Endothelial cell of umbilical vein (primary cell): Measurements from ENCODE around the gene PLA2G6. TPM values are rescaled to one million over a fixed set of nuclear protein-coding genes. Genes with fewer than 3 reads are reported as not detected.

Experiments
- BruUV-seq: library from RNA; stranded (reverse); fragments of 400-500 nt; replicated peaks from 2 replicates; lab custom pipeline; 2021; lab: Mats Ljungman, UMichigan
- CTCF ChIA-PET: fragments of 300-600, 350-600 bp; sonication (Branson Sonifier 250); formaldehyde crosslinking; loops from one replicate; lab custom pipeline; 2021; ENCODE audit warnings: antibody characterized with exemption, inconsistent platforms; lab: Charles Lee
- POLR2A ChIA-PET: fragments of 300-600, 350-600 bp; sonication (Branson Sonifier 250); formaldehyde crosslinking; loops from one replicate; lab custom pipeline; 2021; ENCODE audit warnings: antibody characterized with exemption, inconsistent platforms; lab: Charles Lee
- DNase-seq: peaks from one replicate; pipeline ENCODE4 v3.0.0-alpha.2; 2011; ENCODE audit warnings: low read depth, low spot score
- FAIRE-seq: peaks from 2 replicates; lab custom pipeline; 2011; peaks lifted over from hg19 to GRCh38; lab: Jason Lieb, UNC
- H2AFZ ChIP-seq: 2 replicates; pipeline ENCODE4 v1.6.0; 2012; ENCODE audit warnings: low read depth, low read length, control low read depth, inconsistent platforms
- H3K27ac ChIP-seq: 2 replicates; pipeline ENCODE4 v1.5.1; 2011; ENCODE audit warnings: low read depth, mild to moderate bottlenecking, control low read depth, low read length, moderate library complexity; ENCODE audit not compliant: insufficient read depth
- H3K27me3 ChIP-seq, 2 experiments: 2 replicates each; pipeline versions ENCODE4 v1.6.0 to v1.6.1; 2011; ENCODE audit warnings: low read length in 2 of 2, mixed read lengths in 1 of 2; ENCODE audit not compliant: control insufficient read depth in 2 of 2, insufficient read depth in 2 of 2
- H3K36me3 ChIP-seq, 2 experiments: 2 replicates in 1 of 2; 3 replicates in 1 of 2; pipeline ENCODE4 v1.5.1; 2011; ENCODE audit warnings: low read length in 2 of 2, mild to moderate bottlenecking in 1 of 2, moderate library complexity in 1 of 2; ENCODE audit not compliant: control insufficient read depth in 2 of 2, insufficient read depth in 2 of 2; ENCODE audit errors: extremely low read depth in 1 of 2
- H3K4me1 ChIP-seq: 3 replicates; pipeline ENCODE4 v1.5.1; 2011; ENCODE audit warnings: mild to moderate bottlenecking, low read length; ENCODE audit not compliant: control insufficient read depth, insufficient read depth; ENCODE audit errors: extremely low read depth
- H3K4me2 ChIP-seq: 2 replicates; pipeline ENCODE4 v1.6.1; 2011; ENCODE audit warnings: low read length, control low read depth, mixed read lengths; ENCODE audit not compliant: insufficient read depth
- H3K4me3 ChIP-seq, 3 experiments: fragments of 200-600 bp in 1 of 3; sonication (generic), shearing (Covaris generic) in 1 of 3; replicated peaks in 1 of 3; 2 replicates each; pipeline ENCODE4 v1.5.1; 2011 to 2016; ENCODE audit warnings: control low read depth in 3 of 3, low read length in 3 of 3, mild to moderate bottlenecking in 2 of 3, inconsistent platforms in 1 of 3, low read depth in 1 of 3, moderate library complexity in 1 of 3; ENCODE audit not compliant: insufficient read depth in 1 of 3
- H3K79me2 ChIP-seq: 2 replicates; pipeline ENCODE4 v1.6.0; 2012; ENCODE audit warnings: low read length, inconsistent platforms; ENCODE audit not compliant: control insufficient read depth, insufficient read depth
- H3K9ac ChIP-seq: replicated peaks from 2 replicates; pipeline ENCODE3; 2011; ENCODE audit warnings: low read length, control low read depth; ENCODE audit not compliant: insufficient read depth; ENCODE audit errors: extremely low read depth
- H3K9me1 ChIP-seq: replicated peaks from 3 replicates; pipeline ENCODE4 v1.6.0; 2011; ENCODE audit warnings: mild to moderate bottlenecking, low read length; ENCODE audit not compliant: control insufficient read depth, insufficient read depth; ENCODE audit errors: extremely low read depth
- H3K9me3 ChIP-seq: replicated peaks from 2 replicates; pipeline ENCODE4 v1.5.1; 2012; ENCODE audit warnings: low read length, inconsistent platforms; ENCODE audit not compliant: control insufficient read depth, insufficient read depth
- H4K20me1 ChIP-seq: replicated peaks from 2 replicates; pipeline ENCODE3; 2011; ENCODE audit warnings: mild to moderate bottlenecking, low read length; ENCODE audit not compliant: control insufficient read depth, insufficient read depth; ENCODE audit errors: extremely low read depth
- CTCF ChIP-seq, 2 donors: IDR thresholded peaks; 1 replicate in 1 of 2; 2 replicates in 1 of 2; pipeline ENCODE4 v1.5.1; 2011; ENCODE audit warnings: low read length in 2 of 2, mild to moderate bottlenecking in 2 of 2, moderate library complexity in 2 of 2, control low read depth in 1 of 2, inconsistent platforms in 1 of 2, low read depth in 1 of 2; ENCODE audit not compliant: insufficient read depth in 1 of 2; ENCODE audit errors: extremely low read depth in 1 of 2
- EZH2 ChIP-seq: IDR thresholded peaks from 2 replicates; pipeline ENCODE4 v1.6.1; 2012; ENCODE audit warnings: borderline replicate concordance, low read depth, mild to moderate bottlenecking, moderate library complexity, low read length, inconsistent platforms; ENCODE audit not compliant: severe bottlenecking
- FOS ChIP-seq: IDR thresholded peaks from 2 replicates; pipeline ENCODE4 v1.6.1; 2011; ENCODE audit warnings: mild to moderate bottlenecking, low read length, moderate library complexity, borderline replicate concordance; ENCODE audit not compliant: insufficient read depth
- GATA2 ChIP-seq: IDR thresholded peaks from 2 replicates; pipeline ENCODE4 v1.7.0; 2011; ENCODE audit warnings: low read depth, mild to moderate bottlenecking, moderate library complexity, mixed read lengths, low read length; ENCODE audit not compliant: insufficient read length, insufficient read depth
- JUN ChIP-seq: IDR thresholded peaks from 2 replicates; pipeline ENCODE4 v1.6.1; 2011; ENCODE audit warnings: borderline replicate concordance, low read depth; ENCODE audit not compliant: insufficient read length, insufficient read depth
- MAX ChIP-seq: IDR thresholded peaks from 2 replicates; pipeline ENCODE4 v1.6.1; 2011; ENCODE audit not compliant: insufficient read depth, insufficient read length
- MYC ChIP-seq: IDR thresholded peaks from one replicate; pipeline ENCODE4 v1.6.1; 2011; ENCODE audit warnings: mild to moderate bottlenecking, low read depth, low read length
- POLR2A ChIP-seq: IDR thresholded peaks from 2 replicates; pipeline ENCODE4 v1.6.1; 2012; ENCODE audit warnings: low read depth, mild to moderate bottlenecking, control low read depth, low read length
- POLR2AphosphoS5 ChIP-seq: IDR thresholded peaks from 2 replicates; pipeline ENCODE4 v1.6.1; 2012; ENCODE audit warnings: low read depth, mild to moderate bottlenecking, control low read depth, low read length, moderate library complexity; ENCODE audit not compliant: insufficient read depth
- dilution Hi-C: fragments of 300-500 bp; cut with MboI; formaldehyde crosslinking; loops from one replicate; pipeline ENCODE4 v1.15.0; 2019; ENCODE audit warnings: low sequenced_read_pairs; ENCODE audit not compliant: extremely low pct_ligation_motif_present
- intact Hi-C: fragments of 100-400 bp; cut with micrococcal nuclease; formaldehyde crosslinking; loops from one replicate; pipeline ENCODE4 v1.10.0; 2022
- polyA plus RNA-seq, 4 experiments: library from polyadenylated mRNA; depleted of rRNA in 3 of 4; stranded (reverse) in 3 of 4; unstranded in 1 of 4; fragments of >200 nt; gene quantifications; 2 replicates each; pipeline versions ENCODE4 v1.2.1 to v1.2.3, GENCODE V29; 2011 to 2012; ENCODE audit warnings: missing spikeins in 1 of 4
- total RNA-seq: library from RNA; stranded (reverse); gene quantifications from 2 replicates; pipeline ENCODE4 v1.2.3, GENCODE V29; 2021

The PLA2G6 gene
- total and polyA plus RNA-seq, 2 donors (not counting 3 experiments of a cell fraction or from before 2014, with no cell fraction given), result 6.6 to 10.3 TPM

- Histone ChIP-seq H2AFZ (no peak overlapping the region), H3K9ac (no peak overlapping the region), H3K36me3 (no peaks in the 10 kb centered on the region), H3K9me3 (no peaks in the 10 kb centered on the region), H3K27me3 (peaks cover 9 to 12% of the 10 kb centered on the region in 2 experiments), H3K79me2 (no peaks in the 10 kb centered on the region), H4K20me1 (no peaks in the 10 kb centered on the region), H3K27ac (no peak overlapping the region), H3K9me1 (no peaks in the 10 kb centered on the region), H3K4me3 (no peak overlapping the region), H3K4me1 (peaks cover 5% of the 10 kb centered on the region), H3K4me2 (no peak overlapping the region)
- TF ChIP-seq CTCF (IDR thresholded peaks at IDR 0.05; ENCODE audit: extremely low read depth in 1 of 2, insufficient read depth in 1 of 2, low read depth in 1 of 2, low read length in 2 of 2), result no peak
- no peak for TF ChIP-seq POLR2A
- no peak for TF ChIP-seq JUN
- no peak for TF ChIP-seq FOS
- no peak for TF ChIP-seq MAX
- no peak for TF ChIP-seq POLR2AphosphoS5
- no peak for TF ChIP-seq MYC
- no peak for TF ChIP-seq GATA2
- TF ChIP-seq EZH2, result no peak
- CTCF ChIA-PET, result interaction anchor here (1.0 kb wide), 1 partner anchor 10 kb away, joined by 3 read pairs; no protein-coding TSS in a partner anchor
- no TSS peak for BruUV-seq
- dilution Hi-C loops (no loop called here), intact Hi-C loops (no loop called here)
- POLR2A ChIA-PET, result no interaction called here
- no peak for FAIRE-seq
- DNase-seq, result no peak
These were observed 98.5 kb downstream of the PLA2G6 start for GRCh38 chr22:38082986-38083710.
